Neural progenitor cell (in vitro differentiated cells): ENCODE data around the gene TMCC3. TPM values are rescaled to one million over a fixed set of nuclear protein-coding genes. Genes with fewer than 3 reads are reported as not detected.

Experiments
- DNase-seq: peaks from one replicate; pipeline ENCODE4 v3.0.0-alpha.2; 2016; ENCODE audit warnings: low spot score
- H2AFZ ChIP-seq: fragments of 200-600 bp; sonication (generic); replicated peaks from 2 replicates; pipeline ENCODE4 v1.6.1; 2016; ENCODE audit warnings: antibody characterized with exemption
- H3F3A ChIP-seq: fragments of 200-600 bp; sonication (generic); 2 replicates; pipeline ENCODE4 v1.6.1; 2016; ENCODE audit warnings: antibody characterized with exemption, low read depth
- H3K27ac ChIP-seq: fragments of 200-600 bp; sonication (generic); 2 replicates; pipeline ENCODE4 v1.5.1; 2016; ENCODE audit warnings: mild to moderate bottlenecking
- H3K27me3 ChIP-seq: fragments of 200-600 bp; sonication (generic); 2 replicates; pipeline ENCODE4 v1.6.1; 2016; ENCODE audit warnings: mild to moderate bottlenecking, moderate library complexity
- H3K36me3 ChIP-seq: fragments of 200-600 bp; sonication (generic); 2 replicates; pipeline ENCODE4 v1.5.1; 2016
- H3K4me1 ChIP-seq: fragments of 200-600 bp; sonication (generic); 2 replicates; pipeline ENCODE4 v1.6.1; 2016; ENCODE audit warnings: mixed run types
- H3K4me2 ChIP-seq: fragments of 200-600 bp; sonication (generic); 2 replicates; pipeline ENCODE4 v1.6.1; 2016
- H3K4me3 ChIP-seq: fragments of 200-600 bp; sonication (generic); 2 replicates; pipeline ENCODE4 v1.5.1; 2016
- H3K79me2 ChIP-seq: fragments of 200-600 bp; sonication (generic); 2 replicates; pipeline ENCODE4 v1.6.1; 2016; ENCODE audit warnings: low read depth
- H3K9ac ChIP-seq: fragments of 200-600 bp; sonication (generic); 2 replicates; pipeline ENCODE4 v1.6.1; 2016
- H3K9me3 ChIP-seq: fragments of 200-600 bp; sonication (generic); 2 replicates; pipeline ENCODE4 v1.5.1; 2016; ENCODE audit warnings: low read depth
- H4K20me1 ChIP-seq: fragments of 200-600 bp; sonication (generic); 2 replicates; pipeline ENCODE4 v1.6.1; 2016; ENCODE audit warnings: low read depth
- H3K27ac Mint-ChIP-seq: 3 replicates; pipeline ENCODE4 v1.8.0; 2021; ENCODE audit warnings: mixed read lengths
- H3K27me3 Mint-ChIP-seq: 2 replicates; pipeline ENCODE4 v1.8.0; 2022; ENCODE audit warnings: low read depth, mild to moderate bottlenecking, inconsistent platforms, moderate library complexity, mixed read lengths; ENCODE audit not compliant: insufficient read depth
- H3K36me3 Mint-ChIP-seq: 3 replicates; pipeline ENCODE4 v1.8.0; 2021; ENCODE audit warnings: mixed read lengths
- H3K4me1 Mint-ChIP-seq: 3 replicates; pipeline ENCODE4 v1.8.0; 2021; ENCODE audit warnings: mixed read lengths
- H3K4me3 Mint-ChIP-seq: 3 replicates; pipeline ENCODE4 v1.8.0; 2021; ENCODE audit warnings: mild to moderate bottlenecking, moderate library complexity, mixed read lengths
- H3K9me3 Mint-ChIP-seq: 3 replicates; pipeline ENCODE4 v1.8.0; 2020; ENCODE audit warnings: mixed read lengths
- EZH2 ChIP-seq: fragments of 200-600 bp; sonication (generic); IDR thresholded peaks from 2 replicates; pipeline ENCODE4 v1.6.1; 2017; ENCODE audit warnings: antibody characterized with exemption, mild to moderate bottlenecking, moderate library complexity
- EZH2phosphoT487 ChIP-seq: fragments of 200-600 bp; sonication (generic); IDR thresholded peaks from 2 replicates; pipeline ENCODE4 v1.6.1; 2017; ENCODE audit warnings: antibody characterized with exemption
- total RNA-seq: library from RNA; depleted of rRNA; stranded (reverse); fragments of >200 nt; gene quantifications from 2 replicates; pipeline ENCODE4 v1.2.3, GENCODE V29; 2015; ENCODE audit warnings: low replicate concordance
- TF ChIP-seq, protein P1 (sequence below): fragments of 200-600 bp; sonication (generic); IDR thresholded peaks from 2 replicates; pipeline ENCODE4 v1.5.1; 2017; ENCODE audit warnings: antibody characterized with exemption, mild to moderate bottlenecking

TMCC3 gene
- total RNA-seq, 1 donor from 2014 or later = 9.5 TPM

DNA sequence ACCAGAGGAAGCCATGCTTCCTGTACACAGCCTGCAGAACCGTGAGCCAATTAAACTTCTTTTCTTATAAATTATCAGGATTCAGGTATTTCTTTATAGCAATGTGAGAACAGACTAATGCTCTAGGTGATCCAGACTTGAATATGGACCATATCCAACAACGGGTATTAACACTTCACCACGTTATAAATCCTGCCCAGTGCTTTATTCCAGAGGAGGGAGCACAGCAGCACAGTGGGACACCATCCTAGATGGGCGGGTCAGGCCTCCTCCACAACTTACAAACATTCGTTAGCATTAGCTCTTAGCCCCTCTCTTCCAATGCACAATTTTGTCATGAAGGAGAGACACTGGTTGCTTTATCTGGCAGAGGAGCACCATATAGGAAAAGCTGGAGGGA is 66.0 kb downstream of the TMCC3 start:
- Histone ChIP-seq H3K4me3 (no peak overlapping the region), H3K27ac (no peak overlapping the region), H4K20me1 (no peaks in the 10 kb centered on the region), H3K4me2 (no peak overlapping the region), H3F3A (no peaks in the 10 kb centered on the region), H3K9ac (no peak overlapping the region), H3K79me2 (no peaks in the 10 kb centered on the region), H2AFZ (no peak overlapping the region), H3K36me3 (no peaks in the 10 kb centered on the region), H3K27me3 (no peaks in the 10 kb centered on the region), H3K9me3 (no peaks in the 10 kb centered on the region), H3K4me1 (peaks cover 14% of the 10 kb centered on the region)
- H3K4me3 Mint-ChIP-seq = no peak overlapping the region
- peaks cover 33% of the 10 kb centered on the region for H3K4me1 Mint-ChIP-seq
- peaks cover 6% of the 10 kb centered on the region for H3K36me3 Mint-ChIP-seq
- H3K27ac Mint-ChIP-seq = no peak overlapping the region
- H3K9me3 Mint-ChIP-seq = peaks cover 2% of the 10 kb centered on the region
- TF ChIP-seq, protein P1, sequence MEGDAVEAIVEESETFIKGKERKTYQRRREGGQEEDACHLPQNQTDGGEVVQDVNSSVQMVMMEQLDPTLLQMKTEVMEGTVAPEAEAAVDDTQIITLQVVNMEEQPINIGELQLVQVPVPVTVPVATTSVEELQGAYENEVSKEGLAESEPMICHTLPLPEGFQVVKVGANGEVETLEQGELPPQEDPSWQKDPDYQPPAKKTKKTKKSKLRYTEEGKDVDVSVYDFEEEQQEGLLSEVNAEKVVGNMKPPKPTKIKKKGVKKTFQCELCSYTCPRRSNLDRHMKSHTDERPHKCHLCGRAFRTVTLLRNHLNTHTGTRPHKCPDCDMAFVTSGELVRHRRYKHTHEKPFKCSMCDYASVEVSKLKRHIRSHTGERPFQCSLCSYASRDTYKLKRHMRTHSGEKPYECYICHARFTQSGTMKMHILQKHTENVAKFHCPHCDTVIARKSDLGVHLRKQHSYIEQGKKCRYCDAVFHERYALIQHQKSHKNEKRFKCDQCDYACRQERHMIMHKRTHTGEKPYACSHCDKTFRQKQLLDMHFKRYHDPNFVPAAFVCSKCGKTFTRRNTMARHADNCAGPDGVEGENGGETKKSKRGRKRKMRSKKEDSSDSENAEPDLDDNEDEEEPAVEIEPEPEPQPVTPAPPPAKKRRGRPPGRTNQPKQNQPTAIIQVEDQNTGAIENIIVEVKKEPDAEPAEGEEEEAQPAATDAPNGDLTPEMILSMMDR = no peak
- no peak for TF ChIP-seq EZH2phosphoT487
- no peak for TF ChIP-seq EZH2
- no peak for DNase-seq
- H3K27me3 Mint-ChIP-seq = peaks cover 4% of the 10 kb centered on the region

DNA sequence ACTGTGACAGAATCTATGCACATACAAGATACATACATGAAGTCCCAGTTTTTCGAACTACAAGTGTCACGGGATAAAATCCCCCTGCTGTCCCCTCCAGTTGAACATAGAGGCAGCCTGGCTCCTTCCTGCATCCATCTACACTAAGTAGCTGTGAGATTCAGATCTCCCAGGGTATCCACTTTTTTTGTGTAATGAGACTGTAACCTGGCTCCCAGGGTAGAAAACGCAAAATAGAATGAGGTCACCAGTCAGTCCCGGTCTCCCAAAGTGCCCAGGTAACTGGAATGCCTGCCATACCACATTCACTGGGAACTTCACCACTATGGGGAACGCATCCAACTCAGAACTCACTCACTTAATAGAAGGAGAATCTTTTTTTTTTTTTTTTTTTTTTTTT is 67.8 kb downstream of the TMCC3 start:
- H3K9me3 ChIP-seq = no peaks in the 10 kb centered on the region
- peaks cover 4% of the 10 kb centered on the region for H3K27me3 Mint-ChIP-seq

DNA sequence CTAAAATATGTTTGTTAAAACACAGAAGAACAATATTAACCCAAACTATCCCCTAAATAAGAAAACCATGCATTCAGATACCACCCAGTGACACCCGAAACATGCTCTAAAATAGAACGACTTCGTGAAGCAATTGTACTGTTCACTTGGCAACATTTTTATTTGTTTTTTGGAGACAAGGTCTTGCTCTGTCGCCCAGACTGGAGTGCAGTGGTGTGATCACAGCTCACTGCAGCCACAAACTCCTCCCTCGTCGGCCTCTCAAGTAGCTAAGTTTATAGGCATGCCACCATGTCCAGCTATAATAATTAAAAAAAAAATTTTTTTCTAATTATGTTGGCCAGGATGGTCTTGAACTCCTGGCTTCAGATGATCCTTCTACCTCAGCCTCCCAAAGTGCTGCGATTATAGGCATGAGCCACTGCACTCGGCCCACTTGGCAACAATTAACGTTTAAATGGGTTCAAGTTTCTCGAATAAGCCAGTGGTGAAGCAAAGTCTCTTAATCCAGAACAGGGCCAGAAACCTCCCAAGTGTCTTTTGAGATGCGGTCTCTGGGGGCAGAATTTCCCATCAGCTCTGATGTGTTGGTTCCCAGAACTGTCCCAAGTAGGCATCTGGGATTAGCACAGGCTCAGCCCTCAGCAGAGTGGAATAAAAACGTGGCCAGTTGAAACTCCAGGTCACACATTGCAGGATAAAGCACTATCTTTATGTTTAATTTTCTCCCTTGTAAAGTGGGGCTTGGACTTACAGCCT is 74.5 kb downstream of the TMCC3 start:
- TF ChIP-seq EZH2phosphoT487 (no peak), EZH2 (no peak)
- TF ChIP-seq, protein P1 = peak; percentile 30
- H3K27ac Mint-ChIP-seq = peak overlapping the region; percentile 65
- no peak overlapping the region for H3K4me2 ChIP-seq
- H3K9ac ChIP-seq = no peak overlapping the region
- H3F3A ChIP-seq = peaks cover 5% of the 10 kb centered on the region
- no peaks in the 10 kb centered on the region for H3K9me3 ChIP-seq
- H3K4me3 Mint-ChIP-seq = no peak overlapping the region
- H4K20me1 ChIP-seq = no peaks in the 10 kb centered on the region
- no peak overlapping the region for H3K4me3 ChIP-seq
- H2AFZ ChIP-seq = no peak overlapping the region
- H3K79me2 ChIP-seq = no peaks in the 10 kb centered on the region
- H3K27me3 ChIP-seq = no peaks in the 10 kb centered on the region
- H3K27ac ChIP-seq = no peak overlapping the region
- H3K36me3 ChIP-seq = no peaks in the 10 kb centered on the region
- H3K36me3 Mint-ChIP-seq = peaks cover 9% of the 10 kb centered on the region
- peaks cover 3% of the 10 kb centered on the region for H3K27me3 Mint-ChIP-seq
- no peaks in the 10 kb centered on the region for H3K9me3 Mint-ChIP-seq
- peak; percentile 33 for DNase-seq
- peaks cover 11% of the 10 kb centered on the region for H3K4me1 ChIP-seq
- peaks cover 22% of the 10 kb centered on the region for H3K4me1 Mint-ChIP-seq

More for the DNA sequence above, 67.8 kb downstream of the TMCC3 start:
- Histone ChIP-seq H2AFZ (no peak overlapping the region), H3K4me3 (no peak overlapping the region), H3F3A (no peaks in the 10 kb centered on the region), H4K20me1 (no peaks in the 10 kb centered on the region), H3K4me2 (no peak overlapping the region), H3K4me1 (peaks cover 3% of the 10 kb centered on the region), H3K79me2 (no peaks in the 10 kb centered on the region), H3K27ac (no peak overlapping the region), H3K36me3 (no peaks in the 10 kb centered on the region), H3K27me3 (no peaks in the 10 kb centered on the region), H3K9ac (no peak overlapping the region)
- Mint-ChIP-seq H3K4me3 (no peak overlapping the region), H3K27ac (no peak overlapping the region), H3K36me3 (peaks cover 6% of the 10 kb centered on the region), H3K4me1 (peaks cover 19% of the 10 kb centered on the region), H3K9me3 (peaks cover 2% of the 10 kb centered on the region)
- TF ChIP-seq EZH2 (no peak), EZH2phosphoT487 (no peak)
- TF ChIP-seq, protein P1 = no peak
- no peak for DNase-seq
